GM18909 (cell line): ENCODE results near the gene HELZ.
"Not testable (repeated sequence)": the region's sequence is repeated elsewhere in the genome, so short reads cannot be mapped to it uniquely, and the experiment has no call there.

Source experiments
- ATAC-seq: cut with Tn5 transposase; IDR thresholded peaks from one replicate; pipeline ENCODE4 v1.9.1; 2021; ENCODE audit warnings: mild to moderate bottlenecking; ENCODE audit not compliant: unreplicated experiment, poor library complexity

The HELZ gene

GRCh38 chr17:67271187-67271586 is 26.2 kb upstream of the HELZ start:
- not testable (repeated sequence) for ATAC-seq

- no peak for ATAC-seq
These were observed 25.4 kb upstream of the HELZ start for GRCh38 chr17:67270416-67270815.

- ATAC-seq = no peak
These were observed 21.5 kb upstream of the HELZ start for GRCh38 chr17:67266496-67266895.

DNA sequence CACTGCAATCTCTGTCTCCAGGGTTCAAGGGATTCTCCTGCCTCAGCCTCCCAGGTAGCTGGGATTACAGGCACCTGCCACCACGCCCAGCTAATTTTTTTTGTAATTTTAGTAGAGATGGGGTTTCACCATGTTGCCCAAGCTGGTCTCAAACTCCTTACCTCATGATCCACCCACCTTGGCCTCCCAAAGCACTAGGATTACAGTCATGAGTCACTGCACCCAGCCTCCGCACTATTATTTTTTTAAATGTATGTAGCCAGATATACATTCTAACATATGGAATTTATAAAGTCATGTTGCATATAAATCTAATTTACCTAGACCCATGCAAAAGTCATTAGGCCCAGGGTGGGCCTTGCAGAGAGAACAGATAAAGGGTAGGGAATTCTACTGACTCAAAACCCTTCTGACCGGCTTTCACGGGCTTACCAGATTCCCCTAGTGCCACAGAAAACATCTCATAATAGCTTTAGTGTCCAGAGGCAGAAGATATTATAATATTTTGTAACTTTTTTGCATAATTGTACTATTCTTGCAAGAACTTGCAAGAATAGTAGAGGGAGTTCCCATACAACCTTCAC is 20.5 kb upstream of the HELZ start:
- no peak for ATAC-seq

DNA sequence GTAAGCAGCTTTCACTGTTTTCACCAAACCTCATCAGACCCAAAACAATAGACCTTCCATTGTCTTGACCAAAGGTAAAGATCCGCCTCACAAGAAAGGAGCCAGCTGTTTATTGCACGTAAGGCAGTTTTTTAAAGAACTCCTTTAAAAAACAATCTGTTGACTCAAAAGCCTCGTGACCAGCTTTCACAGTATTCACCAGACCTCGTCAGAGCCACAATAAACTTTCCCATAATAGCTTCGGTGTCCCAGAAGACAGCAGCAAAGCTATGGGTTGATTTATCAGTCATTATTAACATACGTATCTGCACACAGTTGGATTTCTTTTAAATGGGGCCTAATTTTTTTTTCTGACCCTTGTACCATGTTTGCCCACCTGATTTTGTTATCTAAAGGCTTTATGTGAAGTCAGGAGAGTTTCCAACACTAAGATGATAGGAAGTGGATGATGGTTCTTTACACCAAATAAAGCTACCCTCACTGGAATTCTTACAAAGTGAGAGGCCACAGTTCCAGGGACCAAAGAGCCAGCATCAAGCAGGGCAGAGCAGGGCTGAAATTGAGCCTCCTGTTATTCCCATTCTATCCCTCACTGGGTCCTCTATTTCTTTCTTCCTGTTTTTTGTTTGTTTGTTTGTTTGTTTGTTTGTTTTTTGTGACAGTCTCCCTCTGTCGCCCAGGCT is 17.6 kb upstream of the HELZ start:
- no peak for ATAC-seq

DNA sequence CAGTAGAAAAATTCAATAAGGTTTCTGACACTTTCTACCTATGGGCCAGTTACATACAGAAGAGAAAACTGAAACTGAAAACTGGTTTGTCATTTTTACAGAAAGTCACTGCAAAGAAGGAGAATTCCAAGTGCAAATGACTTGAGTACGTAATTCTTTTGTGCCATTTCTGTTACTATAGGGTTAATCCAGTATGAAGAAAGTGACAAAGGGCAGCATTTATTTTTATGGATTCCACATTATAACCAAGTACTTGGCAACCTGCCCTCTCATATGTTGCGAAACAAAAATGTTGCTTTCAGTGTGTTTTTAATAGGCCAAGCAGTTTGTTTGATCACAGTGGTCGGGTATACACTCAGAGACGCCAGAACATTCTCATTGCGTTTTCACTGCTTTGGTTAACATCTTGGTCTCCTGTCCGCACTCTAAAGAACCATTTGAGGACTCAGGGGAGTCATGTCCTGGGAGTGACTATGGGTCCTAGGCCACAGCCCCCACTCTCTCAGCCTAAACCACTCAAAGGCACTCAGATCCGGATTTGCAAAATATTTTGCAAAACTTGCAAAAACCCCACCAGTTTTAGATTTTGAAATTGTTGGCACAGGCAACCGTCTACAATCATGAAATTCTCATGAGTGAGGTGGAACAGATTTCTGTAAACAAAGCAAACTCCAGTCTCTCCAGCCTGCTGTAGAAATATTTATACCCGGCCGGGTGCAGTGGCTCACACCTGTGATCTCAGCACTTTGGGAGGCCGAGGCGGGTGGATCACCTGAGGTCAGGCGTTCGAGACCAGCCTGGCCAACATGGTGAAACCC is 15.4 kb upstream of the HELZ start:
- no peak for ATAC-seq

DNA sequence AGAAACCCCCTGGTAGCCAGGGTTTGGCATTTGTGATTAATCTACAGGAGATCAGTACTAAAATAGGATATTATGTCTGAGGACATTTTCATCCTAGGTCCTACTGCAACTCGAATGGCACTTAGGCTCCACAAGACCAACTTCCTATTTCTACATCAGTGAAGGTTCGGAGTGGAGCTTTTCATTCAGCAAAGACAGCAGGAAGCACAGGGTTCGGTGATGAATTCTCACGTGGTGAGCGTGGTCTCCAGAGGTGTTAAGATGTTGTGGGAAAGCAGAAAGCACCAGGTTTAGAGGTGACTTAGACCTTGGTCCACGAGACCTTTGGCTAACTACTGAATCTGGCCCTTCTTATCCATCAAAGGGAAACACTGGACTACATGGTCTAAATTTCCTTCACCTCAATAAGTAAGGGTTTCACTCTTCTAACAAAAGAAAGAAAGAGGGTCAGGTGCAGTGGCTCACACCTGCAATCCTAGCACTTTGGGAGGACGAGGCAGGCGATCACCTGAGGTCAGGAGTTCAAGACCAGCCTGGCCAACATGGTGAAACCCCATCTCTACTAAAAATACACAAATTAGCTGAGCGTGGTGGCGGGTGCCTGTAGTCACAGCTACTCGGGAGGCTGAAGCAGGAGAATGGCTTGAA is 13.9 kb upstream of the HELZ start:
- ATAC-seq = no peak

DNA sequence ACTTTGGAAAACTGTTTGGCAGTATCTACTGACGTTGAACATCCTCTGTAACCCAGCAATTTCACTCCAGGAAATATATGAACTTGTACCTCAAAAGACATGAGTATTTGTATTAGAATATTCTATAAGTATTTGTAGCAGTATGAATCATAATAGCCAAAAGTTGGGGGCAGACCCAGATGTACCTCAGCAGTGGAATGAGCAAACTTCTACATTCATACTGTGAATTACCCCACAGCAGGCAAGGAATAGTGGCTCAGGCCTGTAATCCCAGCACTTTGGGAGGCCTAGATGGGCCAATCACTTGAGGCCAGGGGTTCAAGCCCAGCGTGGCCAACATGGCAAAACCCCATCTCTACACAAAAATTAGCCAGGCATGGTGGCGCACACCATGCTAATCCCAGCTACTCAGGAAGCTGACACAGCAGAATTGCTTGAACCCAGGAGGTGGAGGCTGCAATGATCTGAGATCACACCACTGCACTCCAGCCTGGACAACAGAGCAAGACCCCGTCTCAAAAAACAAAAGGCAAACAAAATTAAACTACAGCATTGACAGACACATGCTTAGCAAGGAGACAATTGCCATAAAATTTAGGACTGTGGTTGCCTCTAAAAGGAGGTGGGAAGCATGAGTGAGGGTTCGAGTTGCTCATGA is 11.2 kb upstream of the HELZ start:
- ATAC-seq = no peak

DNA sequence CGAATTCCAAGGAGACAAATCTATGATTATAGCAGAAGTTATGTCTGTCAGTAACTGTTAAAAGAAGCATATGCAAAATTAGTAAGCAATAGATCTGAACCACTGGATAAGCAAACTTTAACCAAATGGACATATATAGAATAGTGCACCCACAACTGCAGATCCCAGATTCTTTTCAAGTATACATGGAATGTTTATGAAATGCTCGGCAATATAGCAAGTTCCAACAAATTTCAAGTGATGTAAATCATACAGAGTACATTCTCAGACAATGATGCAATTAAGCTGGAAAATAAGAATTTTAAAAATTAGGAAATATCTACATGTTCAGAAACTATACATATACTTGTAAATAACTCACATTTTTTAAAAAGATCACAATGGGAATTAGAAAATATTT is 8.4 kb upstream of the HELZ start:
- ATAC-seq = no peak

DNA sequence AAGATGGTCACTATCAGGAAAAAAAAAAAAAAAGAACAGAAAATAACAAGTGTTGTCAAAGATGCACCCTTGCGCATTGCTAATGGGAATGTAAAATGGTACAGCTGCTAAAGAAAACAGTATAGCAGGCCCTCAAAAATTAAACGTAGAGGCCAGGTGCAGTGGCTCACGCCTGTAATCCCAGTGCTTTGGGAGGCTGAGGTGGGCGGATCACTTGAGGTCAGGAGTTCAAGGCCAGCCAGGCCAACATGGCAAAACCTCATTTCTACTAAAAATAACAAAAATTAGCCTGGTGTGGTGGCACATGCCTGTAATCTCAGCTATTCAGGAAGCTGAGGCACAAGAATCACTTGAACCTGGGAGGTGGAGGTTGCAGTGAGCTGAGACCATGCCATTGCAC is 6.6 kb upstream of the HELZ start:
- not testable (repeated sequence) for ATAC-seq

- ATAC-seq = no peak
These were observed 3.3 kb upstream of the HELZ start for GRCh38 chr17:67248291-67248690.

DNA sequence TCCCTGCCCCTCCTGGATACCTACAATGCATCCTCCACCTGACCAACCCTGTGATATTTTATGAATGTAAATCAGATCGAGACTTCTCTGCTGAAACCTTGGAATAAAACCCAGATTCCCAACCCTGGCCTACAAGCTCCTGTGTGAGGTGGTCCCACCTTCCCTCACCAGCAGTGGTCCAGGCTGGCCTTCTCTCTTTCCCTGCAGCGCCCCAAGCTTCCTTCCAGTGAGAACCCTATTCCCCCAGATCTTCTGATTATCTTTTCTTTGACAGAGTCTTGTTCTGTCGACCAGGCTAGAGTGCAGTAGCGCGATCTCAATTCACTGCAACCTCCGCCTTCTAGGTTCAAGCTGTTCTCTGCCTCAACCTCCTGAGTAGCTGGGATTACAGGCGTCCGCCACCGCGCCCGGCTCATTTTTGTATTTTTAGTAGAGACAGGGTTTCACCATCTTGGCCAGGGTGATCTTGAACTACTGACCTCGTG is 2.5 kb upstream of the HELZ start:
- no peak for ATAC-seq

GRCh38 chr17:67246653-67247415 is 1.8 kb upstream of the HELZ start:
- peak; percentile 72 for ATAC-seq

DNA sequence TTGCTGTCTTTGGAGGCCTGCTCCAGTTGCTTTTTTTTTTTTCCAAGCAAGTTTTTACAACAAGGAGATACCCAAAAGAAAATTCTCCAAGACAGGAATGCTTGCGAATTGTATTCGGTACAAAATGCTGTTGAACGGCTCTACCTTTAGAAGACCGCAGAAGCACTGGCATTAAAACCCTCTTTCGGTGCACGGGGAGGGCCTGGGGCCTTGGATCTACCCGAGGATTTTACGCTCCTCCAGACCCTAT is 1.3 kb upstream of the HELZ start:
- ATAC-seq = no peak

DNA sequence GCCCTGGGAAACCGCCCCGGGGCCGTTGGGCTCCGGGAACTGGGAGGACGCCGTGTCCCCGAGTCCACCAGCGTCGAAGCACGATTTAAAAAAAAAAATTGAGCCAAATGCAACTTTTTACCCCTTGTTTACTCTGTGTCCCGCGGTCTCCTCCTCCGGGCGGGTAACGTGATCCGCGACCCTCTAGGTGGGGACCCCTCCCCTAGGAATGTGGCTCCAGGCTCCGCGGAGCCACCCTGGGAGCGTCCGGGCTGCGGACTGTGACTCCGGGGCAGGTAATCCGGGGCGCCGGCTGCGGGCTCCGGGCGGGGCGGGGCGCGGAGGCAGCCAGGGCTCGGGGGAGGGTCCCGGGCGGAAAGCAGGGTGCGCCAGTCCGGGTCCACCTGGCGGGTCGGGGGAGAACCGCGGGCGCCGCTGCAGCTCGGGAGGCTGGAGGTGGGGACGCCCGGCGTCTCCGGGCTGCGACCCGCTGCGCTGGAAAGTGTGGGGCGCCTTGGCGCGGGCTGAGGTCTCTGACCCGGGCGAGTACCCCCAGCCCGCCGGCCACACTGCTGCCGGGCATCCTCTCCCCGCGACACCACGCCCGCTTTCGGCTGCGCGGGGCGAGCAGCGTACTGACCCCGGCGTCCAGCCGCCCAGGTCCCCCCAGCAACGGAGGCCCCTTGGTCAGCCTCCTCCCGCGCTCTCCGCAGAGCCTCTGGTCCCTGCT is 852 bp upstream of the HELZ start:
- ATAC-seq = no peak

DNA sequence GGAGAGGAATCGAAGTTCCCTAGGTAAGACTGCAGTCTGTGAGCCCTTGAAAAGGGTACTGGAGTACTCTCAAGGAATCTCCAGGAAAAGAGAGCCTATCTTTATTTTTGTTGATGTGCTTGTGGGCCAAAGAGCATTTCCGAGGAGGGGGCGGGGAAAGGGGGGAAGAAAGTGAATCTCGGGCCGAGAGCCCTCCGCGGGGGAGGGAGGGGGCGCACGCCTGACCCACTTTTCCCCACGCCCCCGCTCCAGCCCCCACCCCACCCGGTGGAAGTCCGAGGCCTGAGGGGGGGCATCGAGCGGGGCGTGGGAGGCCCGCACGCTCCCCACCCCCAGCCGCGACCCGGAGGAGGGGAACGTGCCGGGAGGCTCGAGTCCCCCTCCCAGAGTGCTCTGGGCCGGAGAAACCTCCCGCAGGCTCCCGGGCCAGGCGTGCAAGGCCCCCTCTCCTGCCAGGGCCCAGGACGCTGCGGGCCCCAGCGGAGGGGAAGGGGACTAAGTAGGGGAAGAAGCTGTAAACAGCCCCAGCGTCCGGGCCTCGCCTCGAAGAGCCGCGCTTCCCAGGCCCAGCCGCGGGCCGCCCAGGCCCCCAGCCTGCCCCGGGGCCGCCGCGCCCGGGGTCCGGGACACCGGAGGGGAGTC is 444 bp downstream of the HELZ start:
- ATAC-seq = peak; percentile 39

GRCh38 chr17:67243284-67243683 is 1.7 kb downstream of the HELZ start:
- ATAC-seq = no peak

DNA sequence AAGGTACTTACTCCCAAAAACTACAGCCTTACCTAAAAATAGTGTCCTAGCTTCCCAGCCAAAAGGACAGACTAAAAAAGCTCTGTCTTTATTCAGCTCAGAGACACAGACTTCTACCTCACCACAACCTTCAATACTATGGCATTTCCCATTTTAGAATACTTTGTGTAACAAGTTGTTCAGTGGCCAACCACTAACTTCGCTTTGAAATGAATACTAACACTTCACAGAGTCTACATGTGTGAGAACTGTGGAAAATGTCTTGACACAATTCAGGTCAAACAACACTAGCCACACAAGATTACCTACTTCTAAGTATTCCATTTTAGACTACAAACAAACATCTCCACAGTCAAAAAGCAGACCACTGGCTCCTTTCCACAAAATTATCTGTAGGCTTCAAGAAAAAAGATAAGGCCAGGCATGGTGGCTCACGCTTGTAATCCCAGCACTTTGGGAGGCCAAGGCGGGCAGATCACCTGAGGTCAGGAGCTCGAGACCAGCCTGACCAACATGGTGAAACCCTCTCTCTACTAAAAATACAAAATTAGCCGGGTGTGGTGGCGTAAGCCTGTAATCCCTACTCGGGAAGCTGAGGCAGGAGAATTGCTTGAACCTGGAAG is 3.2 kb downstream of the HELZ start:
- ATAC-seq = no peak
